Stimulated activated CD4-positive, alpha-beta T cell treated with anti-CD3 and anti-CD28 coated beads, Interleukin-15, amount 100 ng/mL, for 48 hours (primary cell): ENCODE data around the gene MMP14.
"Not testable (repeated sequence)": the region's sequence is repeated elsewhere in the genome, so short reads cannot be mapped to it uniquely, and the experiment has no call there.

Source experiments
- DNase-seq, 2 donors: peaks; one replicate each; pipeline ENCODE4 v3.0.0-alpha.2; 2020; ENCODE audit warnings: low read depth in 2 of 2

The MMP14 gene

DNA sequence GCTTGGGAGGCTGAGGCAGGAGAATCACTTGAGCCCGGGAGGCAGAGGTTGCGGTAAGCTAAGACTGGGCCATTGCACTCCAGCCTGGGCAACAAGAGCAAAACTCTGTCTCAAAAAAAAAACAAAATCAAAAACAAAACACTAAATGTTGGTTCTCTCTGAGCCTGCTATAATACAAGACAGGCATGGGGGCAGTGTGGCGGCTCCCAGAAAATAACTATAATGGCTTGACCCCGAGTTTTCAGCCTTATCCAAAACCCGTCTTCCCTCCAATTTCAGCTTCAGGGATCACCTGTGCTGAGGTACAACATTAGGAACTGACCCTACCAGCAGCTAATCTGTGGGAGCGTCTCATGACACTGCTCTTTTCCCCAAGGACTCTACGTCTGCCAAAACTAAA is 22.0 kb upstream of the MMP14 start:
- DNase-seq = no peak

DNA sequence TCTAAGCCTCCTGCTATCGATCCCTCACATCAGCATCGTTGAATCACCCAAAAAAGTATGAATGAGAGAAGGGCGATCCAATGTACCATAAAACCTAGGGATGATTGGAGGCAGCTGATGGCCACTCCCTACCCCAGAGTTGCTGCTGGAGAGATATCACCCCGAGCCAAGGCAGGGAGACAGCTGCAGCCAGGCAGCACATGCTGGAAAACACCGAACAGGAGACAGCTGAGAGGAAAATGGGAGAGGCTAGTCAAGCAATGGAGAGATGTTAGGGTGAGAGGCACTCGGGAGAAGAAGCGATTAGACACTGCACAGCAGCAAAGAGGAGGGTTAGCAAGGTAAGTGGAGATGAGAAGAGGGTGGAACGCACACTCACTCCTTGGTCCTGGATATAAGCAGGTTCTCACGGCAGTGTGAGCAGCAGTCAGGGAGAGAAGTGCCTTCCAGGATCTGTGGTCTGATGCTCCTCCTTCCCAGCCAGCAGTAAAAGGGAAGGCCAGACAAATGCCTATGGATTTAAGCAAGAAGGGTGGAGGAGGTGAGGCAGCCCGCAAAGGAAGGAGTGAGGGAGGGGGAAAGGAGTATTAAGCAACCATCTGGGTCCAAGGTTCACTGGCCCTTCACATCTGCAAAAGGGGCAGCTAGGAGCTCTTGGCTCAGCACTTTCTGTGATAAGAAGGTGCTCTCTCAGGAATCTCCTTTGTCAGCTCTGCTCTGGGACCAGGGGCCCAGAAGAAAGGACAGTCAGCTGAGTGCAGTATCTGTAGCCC is 21.3 kb upstream of the MMP14 start, which contains the start of gene SLC7A7:
Gene SLC7A7, minus strand, starts transcription at position 495 of the 773 bp plus-strand sequence. CDS start 2,037 bp downstream, outside the sequence.
- DNase-seq = no peak

DNA sequence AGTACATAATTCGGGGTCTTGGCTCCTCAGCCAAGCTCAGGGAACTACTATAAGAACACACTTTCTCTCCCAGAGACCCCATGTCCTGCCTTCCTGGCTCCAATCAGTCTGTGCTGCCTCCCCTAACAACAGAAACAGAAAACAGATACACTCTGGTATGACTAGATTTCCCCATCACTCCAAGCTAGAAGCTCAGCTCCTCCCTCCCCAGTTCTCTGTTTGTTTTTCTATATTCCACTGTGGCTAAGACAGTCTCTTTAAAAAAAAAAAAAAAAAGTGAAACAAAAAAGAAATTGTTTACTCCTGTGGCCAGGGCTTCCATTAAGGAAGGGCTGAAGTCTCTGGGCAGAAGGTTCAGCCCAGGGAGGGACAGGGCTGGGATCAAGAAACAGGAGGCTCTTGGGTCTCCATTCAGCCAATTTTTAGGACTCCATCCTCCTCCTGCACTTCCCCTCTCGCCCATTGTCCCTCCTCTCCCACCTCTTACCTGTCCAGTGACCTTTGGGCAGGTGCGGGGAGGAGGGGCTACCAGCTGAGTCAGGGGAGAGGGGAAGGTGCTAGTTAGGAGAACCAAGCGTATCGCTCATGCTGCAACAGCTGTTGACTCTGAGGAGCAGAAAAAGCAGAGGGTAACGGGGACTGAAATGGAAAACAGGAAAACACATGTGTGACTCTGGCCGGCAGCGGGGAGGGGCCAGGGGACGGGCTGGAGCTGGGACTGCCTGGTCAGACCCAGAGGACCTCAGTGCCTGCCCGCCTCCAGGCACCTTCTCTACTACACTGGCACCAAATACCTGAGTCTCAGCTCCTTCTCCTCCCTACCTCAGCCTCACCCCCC is 17.0 kb upstream of the MMP14 start:
- no peak for DNase-seq

DNA sequence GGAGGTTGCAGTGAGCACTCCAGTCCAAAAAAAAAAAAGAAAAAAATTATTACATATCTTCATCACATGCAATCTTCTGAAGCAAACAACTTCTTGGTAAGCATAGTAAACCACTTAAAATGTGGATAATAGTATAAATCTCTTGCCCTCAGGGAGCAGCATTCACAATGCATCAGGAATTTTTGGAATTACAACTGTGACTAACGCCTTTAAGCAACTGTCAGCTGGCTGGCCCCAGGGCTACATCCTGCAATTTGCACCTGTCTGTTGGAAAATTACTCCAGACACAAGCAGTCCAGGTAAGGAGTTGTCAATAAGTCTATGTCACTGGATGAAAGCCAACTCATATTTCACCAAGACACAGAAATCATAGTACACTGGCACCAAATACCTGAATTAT is 15.7 kb upstream of the MMP14 start:
- no peak for DNase-seq

DNA sequence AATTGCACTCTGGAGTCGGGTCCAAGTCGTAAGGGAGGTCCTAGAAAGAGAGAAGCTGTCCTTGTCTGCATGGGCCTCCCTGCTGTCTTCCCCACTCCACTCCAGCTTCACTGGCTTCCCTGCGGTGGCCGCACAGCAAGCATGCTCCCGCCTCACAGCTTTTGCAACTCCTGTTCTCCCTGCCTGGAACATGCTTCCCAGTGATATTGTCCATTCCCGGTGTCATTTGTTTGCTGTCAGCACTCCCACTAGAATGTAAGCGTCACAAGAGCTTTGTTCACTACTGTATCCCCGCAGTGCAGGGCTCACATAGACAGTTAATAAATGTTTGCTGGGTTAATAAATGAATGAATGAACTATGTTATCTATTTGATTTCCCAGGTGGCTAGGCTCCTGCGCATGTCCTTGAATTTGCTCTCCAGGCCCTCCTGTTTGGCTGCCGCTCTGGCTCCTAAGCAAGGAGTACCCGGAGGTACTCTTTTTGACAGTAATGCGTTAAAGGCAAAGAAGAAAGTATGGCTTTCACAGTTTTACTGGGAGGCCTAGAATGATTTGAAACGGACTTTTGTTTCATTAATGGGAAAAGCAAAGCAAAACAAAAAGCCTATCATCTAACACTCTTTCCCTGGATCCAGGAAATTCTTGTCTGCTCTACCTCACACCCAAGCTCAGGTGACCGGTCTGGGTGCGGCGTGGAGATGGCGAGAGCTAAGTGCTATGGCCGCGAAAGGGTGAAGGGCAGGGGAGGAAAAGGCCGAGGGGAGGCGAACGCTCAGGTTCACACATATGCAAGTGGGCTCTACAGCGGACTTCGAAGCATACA is 15.0 kb upstream of the MMP14 start:
- no peak for DNase-seq

DNA sequence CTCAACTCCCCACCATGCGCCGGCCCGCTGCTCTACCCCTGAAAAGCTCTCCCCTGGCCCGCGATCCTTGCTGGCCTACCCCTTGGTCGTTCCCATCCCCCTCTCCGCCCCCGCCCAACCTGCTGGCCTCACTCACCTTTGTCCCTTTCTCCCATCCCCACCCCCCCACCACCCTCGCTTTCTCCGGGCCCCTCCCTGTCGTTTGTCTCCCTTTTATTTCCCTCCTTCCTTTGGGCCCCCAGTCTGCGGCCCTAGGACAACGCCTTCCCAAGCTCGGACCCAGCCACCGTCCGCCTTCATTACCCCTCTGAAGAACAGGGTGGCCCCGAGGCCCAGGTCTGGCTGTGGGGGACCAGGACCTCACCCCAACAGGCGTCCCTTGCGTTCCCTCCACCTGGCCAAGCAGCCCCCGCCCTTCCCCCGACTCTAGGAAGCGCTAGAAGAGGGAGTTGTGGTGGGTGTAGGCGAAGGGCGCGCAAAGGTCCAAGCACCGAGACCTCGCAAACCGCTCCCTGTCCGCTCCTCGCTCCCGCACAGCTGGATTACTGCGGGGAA is 14.3 kb upstream of the MMP14 start:
- no peak for DNase-seq

DNA sequence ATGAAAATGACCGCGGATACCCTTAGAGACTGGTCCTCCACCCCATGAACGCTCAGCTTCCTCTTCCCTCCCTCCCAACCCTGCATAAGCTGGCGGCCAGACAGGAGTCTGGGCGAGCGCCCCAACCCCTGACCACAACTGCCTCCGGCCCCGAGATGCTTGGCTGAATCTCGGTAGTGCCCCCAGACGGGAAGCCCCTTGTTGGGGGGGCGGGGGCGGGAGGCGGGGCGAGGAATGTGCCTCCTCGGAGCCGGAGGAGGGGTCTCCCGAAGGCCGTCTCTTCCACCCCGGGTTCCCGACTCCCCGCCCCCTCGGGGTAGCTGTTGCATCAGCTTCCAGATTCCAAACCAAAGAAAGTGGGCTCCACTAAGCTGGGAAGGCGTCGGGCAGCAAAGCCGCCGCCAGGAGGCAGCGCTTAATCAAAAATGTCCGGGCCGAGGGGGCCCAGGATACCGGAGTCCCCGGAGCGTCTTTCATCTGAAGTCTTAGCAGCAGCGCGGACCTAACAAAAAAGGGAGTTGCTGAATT is 13.8 kb upstream of the MMP14 start:
- peak; percentile 36 to 60 for DNase-seq

DNA sequence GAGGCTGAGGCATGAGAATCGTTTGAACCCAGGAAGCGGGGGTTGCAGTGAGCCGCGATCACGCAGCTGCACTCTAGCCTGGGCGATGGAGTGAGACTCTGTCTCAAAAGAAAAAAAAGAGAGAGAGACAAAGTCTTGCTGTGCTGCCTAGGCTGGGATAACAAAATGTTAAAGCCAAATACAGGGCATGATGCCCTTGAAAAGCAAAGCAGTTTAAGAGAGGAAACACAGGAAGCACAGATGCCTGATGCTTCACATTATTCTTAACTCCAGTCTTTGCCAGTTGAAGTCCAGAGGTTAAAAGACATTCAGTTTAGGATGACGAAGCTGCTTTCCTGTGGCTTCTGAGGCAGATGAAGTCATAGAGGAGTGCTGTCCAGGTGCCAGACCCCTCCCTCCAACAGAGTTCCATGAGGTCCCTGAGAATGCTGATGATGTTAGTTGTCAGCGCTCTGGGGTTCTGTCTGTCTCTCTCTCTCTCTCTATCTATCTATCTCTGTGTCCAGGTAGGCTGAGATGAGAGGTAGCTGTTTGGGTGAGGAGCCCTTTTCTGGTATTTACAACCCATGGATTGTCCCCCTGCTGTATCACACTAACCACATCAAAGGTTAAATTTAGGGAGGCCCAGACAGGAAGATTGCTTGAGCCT is 11.6 kb upstream of the MMP14 start:
- DNase-seq = no peak

DNA sequence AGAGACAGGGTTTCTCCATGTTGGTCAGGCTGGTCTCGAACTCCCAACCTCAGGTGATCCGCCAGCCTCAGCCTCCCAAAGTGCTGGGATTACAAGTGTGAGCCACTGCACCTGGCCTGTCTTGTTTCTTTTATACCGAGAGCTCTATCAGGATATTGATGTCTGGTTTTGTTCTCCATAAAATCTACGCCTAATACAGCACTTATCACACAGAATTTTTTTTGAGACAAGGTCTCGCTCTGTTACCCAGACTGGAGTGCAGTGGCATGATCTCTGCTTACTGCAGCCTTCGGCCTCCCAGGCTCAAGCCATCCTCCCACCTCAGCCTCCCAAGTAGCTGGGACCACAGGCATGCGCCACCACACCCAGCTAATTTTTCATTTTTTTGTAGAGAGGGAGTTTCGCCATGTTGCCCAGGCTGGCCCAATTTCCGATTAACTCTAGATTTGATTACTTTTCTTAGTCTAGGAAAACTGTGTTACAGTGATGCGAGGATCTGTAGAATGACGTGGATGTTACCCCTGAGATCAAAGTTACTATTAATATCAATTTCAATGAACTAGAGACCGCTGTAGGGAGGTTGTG is 7.2 kb upstream of the MMP14 start:
- DNase-seq = not testable (repeated sequence)

DNA sequence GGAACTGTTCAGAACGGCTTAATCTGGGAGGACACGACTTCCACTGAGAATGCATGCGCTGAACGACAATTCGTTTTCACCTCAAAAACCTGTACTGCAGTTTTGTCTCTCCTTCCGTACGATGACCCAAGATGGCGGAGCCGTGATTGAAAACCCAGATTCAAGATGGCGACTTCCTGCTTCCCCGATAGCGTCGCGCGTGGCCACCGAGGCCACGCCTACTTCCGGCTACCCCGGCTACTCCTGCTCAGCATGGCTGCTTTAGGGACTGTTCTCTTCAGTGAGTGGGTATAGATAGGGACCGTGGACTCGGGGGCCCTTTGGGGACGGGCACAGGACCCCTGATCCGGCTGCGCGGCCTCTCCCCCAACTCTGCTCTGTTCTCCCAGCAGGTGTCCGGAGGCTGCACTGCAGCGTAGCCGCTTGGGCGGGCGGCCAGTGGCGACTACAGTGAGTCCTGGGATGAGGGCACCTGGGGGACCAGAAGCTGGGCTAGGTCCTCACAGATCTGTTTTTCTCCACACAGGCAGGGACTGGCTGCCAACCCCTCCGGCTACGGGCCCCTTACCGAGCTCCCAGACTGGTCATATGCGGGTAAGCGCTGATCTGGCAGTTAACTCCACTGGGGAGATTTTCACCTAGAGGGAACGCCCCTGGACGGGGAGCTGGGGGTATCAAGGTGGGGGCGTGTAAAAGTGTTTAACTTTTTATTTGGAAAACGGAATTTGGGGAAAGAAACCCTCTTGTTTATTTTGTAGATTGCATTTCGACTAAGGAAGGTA is 6.5 kb upstream of the MMP14 start, which contains the start of gene MRPL52:
Gene MRPL52, plus strand, starts transcription at position 227 of the 782 bp plus-strand sequence. Its CDS starts 26 bp downstream, at position 253.
- DNase-seq = peak; percentile 84 to 86

DNA sequence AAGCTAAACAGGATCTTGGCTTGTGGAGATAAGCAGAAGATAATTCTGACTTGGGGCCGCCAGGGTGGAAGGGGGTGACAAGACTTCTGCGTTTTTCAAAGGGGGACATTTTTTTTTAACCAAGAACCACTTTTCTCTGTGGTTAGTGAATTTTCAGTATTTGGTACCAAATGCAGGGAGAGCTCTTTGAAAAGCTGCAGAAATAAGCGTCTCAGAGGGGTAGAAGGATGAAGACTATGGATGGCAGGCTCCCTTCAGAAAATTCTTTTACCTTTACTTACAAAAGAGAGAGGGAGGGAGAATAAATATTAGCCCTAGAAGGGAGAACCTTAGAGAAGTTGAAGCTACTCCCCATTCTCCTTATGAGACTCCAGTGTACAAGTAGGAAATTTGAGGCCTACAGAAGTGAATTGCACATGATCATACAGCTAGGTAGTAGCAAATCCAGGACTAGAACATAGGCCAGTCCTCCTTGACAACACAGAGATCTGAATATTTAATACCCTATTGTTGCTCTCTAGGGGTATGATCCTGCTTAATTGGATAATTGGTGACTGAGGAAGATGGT is 5.9 kb upstream of the MMP14 start:
- DNase-seq = no peak

DNA sequence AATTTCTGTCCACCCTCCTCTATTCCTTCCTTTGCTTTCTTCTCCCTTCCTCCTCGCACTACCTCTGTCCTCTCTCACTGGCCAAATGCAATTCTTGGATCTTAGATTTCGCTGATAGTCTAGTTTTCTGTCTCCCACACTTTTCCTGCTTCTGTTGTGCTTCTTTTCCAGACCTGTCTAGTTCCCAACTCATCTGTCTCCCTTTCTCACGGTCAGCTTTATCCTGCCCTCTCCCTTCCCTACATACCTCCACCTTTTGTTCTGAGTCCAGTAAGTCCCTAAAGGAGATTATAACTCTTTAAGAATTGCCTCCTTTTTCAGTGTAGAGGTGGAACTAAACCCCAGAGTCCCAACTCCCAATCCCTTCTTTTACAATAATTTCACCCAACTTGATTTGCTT is 880 bp upstream of the MMP14 start:
- no peak for DNase-seq

DNA sequence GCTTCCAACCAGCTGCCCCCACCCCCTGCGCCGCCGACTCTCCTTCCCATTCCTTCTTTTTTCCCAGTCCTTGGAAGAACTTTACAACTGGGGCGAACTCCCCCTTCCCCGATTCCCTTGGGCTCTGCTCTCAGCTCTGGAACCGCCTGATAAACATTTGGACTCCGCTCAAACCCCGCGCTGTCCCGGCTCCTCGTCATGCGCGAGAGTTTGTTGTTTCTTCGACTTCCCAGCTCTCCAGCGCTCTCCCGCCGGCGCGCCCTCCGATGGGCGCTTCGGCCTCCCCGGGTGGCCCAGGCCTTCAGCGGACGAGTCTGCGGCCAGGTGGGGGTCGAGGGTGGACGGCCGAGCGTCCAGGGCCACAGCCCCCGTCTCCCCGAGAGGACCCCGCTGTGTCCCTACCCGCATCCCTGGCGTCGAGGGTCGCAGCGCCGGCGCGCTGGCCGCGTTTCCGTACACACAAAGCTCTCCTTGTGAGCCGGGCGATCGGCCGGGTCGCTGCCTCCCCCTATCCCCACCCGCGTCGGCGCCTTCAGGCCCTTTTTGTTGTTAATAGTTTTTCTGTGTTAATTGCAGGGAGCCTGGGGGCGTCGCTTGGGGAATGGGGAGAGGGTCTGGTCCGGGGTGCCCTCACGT is 847 bp downstream of the MMP14 start:
- DNase-seq = no peak

DNA sequence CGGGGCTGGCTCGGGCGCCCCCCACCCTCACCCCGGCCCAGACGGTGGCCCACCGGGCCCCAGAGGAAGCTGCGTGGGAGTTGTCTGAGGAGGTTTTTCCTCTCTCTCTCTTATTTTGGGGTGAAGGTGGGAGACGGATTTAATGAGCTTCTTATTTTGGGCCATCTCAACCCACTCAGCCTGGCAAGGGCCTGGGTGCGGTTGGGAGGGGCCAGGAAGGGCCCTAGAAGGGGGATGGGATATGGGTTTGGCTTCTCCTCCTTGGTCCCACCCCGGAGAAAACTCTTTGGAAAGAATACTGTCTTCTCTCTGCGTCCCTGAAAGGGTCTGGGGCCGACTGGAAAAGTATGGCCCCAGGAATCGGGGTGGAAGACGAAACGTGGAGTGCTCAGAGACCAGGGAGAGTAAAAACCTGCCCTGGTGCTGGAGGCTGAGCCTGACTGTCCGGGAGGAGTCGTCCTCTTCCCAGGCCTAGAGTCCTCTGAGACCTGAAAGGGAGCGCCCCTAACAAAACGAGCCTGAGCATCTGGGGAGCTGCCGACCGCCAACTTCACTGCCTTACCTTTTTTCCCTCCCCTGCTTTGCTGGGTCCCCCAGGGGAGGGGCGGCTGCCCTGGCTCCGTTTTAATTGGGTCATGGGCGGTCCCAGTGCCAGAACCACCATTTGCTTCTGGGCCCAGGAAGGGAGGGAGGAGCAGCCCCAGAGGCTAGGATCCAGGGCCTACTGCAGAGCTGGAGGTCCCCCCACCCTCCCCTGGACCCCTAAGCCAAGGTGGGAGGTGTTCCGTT is 1.6 kb downstream of the MMP14 start:
- no peak for DNase-seq

DNA sequence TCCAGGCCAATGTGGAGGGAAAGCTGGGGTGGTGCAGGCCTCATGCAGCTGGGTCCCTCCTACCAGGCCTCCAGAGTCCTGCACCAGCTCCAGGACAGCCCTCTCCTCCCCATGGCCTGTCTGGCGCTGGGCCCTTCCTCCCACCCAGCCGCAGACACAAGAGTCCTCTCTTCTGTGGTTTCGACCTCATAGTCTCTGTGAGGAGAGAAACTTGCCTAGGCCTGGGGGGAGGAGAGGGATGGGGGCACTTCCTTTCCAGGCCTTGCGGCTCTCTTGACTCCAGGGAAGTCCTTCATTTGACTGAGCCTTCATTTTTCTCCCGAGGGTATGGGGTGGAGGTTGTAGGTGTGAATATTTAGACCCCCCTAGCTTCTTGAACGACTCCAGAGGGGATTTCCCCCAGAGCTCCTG is 2.3 kb downstream of the MMP14 start:
- no peak for DNase-seq

DNA sequence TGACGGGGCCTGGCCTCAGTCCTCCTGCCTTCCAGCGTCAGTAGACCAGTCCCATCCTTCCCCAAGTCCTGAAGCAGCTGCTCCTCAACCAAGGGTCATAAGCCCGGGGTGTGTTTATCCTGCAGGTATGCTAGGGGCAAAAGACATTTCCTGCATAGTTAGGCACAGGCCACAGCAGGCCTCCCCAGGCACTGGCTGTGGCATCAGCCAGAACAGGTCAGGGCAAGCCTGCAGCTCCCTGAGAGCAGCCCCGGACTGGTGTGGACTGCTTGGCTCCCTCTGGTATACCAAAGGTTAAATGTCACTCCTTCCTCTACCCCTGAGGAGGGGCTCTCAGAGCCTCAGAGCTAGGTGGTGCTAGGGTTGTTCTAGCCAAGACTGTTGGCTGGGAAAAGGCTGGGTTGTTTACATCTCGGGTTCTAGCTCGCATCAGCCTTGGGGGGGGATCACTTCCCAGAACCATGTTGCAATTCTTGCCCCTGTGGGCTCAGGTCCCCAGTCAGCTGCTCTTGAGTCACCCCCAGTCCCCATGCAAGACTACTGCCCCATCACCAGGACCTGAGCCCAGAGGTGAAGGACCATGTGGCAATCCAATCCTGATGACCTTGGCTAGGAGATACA is 2.9 kb downstream of the MMP14 start:
- no peak for DNase-seq

DNA sequence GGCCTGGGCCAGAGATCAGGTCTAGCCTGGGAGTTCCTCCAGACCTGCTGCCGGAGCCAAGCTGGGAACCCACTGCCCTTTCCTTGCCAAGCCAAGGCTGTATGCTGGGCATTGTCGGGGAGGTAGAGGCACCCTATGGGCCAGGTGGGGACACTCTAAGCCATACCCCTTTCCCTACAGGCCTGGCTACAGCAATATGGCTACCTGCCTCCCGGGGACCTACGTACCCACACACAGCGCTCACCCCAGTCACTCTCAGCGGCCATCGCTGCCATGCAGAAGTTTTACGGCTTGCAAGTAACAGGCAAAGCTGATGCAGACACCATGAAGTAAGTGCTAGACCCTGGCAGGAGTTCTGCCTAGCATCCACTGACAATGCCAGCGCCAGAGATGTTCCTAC is 4.9 kb downstream of the MMP14 start:
- no peak for DNase-seq

DNA sequence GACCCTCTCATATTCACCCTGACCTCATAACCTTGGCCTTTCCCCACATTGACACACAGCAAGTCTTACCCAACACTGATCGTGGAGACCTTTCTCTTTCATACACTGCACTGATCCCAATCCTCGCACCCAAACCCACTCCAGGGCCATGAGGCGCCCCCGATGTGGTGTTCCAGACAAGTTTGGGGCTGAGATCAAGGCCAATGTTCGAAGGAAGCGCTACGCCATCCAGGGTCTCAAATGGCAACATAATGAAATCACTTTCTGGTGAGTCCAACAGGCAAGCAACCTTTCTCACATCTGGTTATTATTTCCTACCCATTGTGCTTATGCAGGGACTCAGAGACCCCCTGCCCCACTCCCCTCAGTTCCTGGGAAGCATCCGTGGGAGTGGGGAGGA is 5.4 kb downstream of the MMP14 start:
- no peak for DNase-seq
